Measurements from ENCODE around the gene KMT2C.

DNA sequence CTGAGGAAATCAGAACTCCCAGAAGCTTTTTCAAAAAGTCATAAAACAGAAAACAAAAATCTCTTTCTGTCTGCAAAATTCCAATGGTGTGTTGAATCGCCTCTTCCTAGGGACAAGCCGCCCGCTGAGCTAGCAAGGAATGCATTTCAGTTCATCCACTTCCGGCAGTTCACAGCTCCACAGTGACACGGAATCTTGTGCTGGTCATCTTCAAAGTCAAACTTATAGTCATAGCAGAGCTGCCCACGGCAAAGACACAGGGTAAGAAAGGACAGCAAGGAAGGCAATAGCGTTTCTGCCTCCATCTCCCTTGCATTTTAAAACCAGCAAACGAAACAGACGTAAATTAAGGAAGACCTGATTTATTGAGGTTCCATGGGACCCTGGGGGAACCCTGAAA is 299.1 kb downstream of the KMT2C start:
- no peak for TF ChIP-seq CTCF (IDR thresholded peaks at IDR 0.05)
- TF ChIP-seq POLR2A (IDR thresholded peaks at IDR 0.05), result no peak
